HG02588 (cell line): ENCODE data around the gene ADA.
"Not testable (repeated sequence)": the region's sequence is repeated elsewhere in the genome, so short reads cannot be mapped to it uniquely, and the experiment has no call there.

ENCODE experiments used
- ATAC-seq: cut with Tn5 transposase; IDR thresholded peaks from one replicate; pipeline ENCODE4 v1.9.1; 2021; ENCODE audit warnings: mild to moderate bottlenecking, moderate library complexity; ENCODE audit not compliant: unreplicated experiment

ADA gene

DNA sequence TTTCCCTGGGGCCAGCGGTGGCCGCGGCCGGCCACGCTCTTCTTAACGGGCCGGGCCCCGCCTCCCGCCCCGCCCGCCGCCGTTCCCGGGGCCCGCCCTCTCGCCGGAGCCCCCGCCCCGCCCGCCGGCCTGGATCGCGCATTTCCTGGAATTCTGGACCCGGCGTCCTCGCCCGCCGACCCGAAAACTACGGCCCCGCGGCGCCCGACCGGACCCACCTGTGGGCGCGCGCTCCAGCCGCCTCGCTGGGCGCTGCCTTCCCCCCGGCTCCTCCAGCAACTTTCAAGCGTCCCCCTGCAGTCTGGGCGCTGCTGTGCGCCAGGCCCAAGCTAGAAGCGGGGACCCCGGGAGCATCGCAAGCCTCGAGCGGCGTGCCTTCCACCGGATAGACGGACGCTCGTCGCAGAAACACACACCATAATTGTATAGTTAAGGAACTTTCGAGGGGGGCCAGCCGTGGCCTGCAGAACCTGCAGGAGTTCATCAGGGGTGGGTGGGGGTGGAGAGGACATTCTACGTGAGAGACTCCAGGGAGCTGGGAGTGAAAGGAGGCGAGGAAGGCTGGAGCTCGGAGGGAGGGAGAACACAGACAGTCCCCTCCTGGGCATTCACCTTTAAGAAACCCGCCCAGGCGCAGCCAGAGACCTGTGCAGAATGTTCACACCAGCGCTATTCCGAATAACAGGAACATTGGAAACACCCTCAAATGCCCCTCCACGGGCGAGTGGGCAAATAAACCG is at the start of gene ADA:
Gene ADA (minus strand): TSS at position 16 of the 740 bp plus-strand sequence. CDS start 92 bp downstream, outside the sequence.
- peak; percentile 33 for ATAC-seq

DNA sequence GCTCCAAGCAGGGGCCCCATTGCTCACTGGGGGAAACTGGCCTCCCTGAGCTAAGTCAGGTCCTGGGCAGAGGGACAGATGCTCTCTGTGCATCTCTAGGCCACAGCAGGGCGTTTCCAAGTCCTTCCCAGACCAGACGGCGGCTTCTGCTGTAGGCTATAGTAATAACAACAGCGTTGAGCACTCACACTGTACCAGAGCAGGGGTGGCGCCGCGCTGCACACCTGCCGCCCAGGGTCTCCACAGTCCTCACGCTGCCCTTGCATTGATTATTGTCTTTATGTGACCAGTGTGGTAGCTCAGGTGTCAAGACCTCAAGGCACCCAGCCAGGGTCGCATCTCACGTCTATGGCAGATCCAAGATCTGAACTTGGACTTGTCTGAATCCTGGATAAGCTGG is 48.8 kb upstream of the ADA start:
- ATAC-seq, result no peak

DNA sequence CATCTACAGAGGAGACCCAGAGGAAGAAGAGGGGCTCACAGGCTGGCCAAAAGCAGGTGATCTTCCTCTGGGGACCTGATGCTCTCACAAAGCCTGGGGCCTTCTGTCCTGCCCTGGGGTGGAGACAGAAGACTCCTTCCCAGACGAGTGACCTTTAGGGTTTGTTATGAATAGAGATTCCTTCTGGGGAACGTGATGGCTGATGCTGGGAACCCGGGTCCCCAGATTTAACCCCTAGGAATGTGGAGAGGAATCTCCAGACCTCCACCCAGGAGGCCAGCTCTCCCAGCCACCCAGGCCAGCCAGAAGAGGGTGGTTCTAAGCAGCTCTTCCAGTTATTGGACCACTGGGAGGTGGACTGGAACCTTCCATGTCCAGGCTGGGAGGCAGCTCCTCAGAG is 46.9 kb upstream of the ADA start:
- ATAC-seq, result no peak

DNA sequence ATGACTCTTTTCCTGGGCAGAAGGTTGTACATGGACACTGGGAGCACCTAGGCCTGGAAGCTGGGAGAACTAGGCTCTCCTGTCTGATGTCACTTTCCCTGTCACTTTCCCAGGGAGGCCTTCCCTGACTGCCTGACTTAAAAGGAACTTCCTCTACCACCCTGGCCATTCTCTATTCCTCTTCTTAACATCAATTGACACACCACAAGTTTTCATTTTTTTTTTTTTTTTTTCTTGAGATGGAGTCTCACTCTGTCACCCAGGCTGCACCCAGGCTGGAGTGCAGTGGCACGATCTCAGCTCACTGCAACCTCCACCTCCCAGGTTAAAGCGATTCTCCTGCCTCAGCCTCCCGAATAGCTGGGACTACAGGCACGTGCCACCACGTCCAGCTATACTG is 45.5 kb upstream of the ADA start:
- not testable (repeated sequence) for ATAC-seq

DNA sequence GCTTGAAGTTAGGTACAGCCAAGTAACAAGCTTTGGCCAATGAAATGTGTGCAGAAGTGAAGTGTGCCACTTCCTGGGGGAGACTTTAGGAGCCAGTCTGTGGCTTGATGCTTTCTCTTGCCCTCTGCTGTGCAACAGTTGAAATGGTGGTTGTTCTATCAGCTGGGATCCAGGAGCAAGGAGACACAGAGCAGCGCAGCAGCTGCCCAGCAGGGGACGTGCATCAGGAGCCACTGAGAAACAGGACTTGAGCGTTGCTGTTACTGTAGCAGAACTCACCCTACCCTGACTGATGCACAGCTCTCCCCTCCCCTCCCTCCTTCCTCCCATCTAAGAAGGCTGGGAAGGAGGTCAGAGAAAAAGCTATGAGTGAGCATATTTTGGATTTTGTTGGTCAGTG is 44.8 kb upstream of the ADA start:
- no peak for ATAC-seq

DNA sequence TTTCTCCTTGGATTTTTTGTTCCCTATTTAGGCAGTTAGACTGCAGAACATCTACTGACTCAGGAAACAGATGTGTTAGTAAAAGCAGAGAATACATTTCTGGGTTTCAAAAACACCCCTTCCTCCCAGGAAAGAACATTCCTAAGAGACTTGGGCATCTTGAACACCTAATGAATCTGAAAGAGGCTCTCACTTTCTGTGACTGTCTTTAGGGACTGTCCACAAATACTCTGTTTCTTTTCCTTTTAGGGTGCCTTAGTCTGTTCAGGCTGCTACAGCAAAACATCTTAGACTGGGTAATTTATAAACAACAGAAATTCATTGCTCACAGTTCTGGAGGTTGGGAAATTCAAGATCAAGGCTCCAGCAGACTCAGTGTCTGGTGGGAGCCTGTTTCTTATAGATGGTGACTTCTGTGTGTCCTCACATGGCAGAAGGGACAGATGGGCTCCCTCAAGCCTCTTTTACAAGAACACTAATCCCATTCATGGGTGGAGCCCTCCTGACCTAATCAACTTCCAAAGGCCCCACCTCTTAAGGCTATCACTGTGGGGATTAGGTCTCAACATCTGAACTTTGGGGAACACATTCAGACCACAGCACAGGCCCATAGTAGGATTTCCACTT is 44.3 kb upstream of the ADA start:
- no peak for ATAC-seq

DNA sequence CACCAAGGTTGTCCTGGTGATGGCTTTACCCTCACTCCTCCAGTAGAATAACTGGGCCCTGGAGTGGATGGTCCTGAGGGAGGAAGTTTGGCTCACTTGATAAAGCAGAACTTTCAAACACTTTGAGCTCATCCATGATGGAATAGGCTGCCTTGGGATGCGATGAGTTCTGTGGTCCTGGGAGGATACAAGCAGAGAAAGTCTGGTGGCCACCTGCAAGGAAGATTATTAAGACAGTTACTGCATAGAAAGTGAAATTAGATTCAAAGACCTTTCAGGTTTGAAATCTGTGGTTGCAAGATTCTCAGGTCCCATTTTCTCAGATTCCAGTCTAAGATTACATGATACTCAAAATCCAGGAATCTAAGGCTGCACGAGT is 43.8 kb upstream of the ADA start:
- ATAC-seq, result no peak

DNA sequence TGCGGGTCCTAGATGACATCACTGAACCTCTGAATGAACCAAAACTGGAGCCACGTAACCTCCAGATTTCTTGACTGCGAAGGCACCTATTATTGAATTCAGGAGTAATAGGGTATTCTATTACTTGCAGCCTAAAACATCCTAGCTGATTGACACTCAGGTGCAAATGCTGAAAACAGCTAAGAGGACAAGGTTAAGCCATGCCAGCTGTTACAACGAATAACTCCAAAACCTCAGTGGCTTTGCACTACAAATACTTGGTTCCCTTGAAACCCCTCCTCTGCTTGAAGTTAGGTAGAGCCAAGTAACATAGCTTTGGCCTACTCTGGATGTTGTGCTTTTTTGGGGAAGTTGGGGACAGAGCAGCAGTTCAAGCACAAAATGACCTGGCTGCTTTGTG is 42.7 kb upstream of the ADA start:
- no peak for ATAC-seq

DNA sequence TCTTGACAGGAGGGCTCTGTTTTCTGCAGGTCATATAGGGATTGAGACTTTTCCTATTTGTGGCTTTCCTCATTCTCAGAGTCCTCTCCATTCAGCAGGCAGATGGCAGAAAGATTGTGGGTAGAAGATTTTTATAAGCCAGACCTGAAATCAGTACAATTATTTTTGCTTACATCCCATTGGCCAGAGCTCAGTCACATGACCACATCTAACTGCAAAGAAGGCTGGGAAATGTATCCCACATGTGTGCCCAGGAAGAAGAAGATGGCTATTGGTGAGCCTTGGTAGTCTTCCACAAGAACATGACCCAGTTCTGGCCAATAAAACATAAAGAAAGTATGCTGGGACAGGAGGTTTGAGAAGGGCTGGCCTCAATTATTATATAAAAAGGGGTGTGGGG is 42.1 kb upstream of the ADA start:
- ATAC-seq, result no peak

DNA sequence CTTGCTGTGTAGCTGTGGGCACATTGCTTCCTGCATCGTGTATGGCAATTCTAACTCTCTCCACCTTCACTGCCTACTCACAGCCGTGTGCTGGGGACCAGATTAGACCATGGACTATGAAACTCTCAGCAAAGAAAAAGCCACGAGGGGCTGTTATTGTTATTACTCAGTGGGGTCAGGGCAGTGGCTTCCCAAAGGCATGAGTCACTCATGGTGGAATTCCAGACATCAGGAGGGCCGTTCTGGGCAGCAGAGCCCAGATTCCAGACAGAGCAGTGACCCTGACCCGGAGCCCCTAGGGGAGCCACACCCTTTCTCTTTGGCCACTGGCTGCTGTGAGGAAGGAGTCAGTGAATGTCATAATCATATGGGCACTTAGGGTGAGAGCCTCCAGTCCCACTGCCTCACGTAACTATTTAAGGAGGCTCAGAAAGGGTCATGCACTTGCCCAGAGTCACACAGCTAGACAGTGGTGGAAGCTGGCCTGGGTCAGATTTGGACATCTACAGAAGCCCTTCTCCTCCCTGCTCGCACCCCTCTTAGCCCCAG is 41.5 kb upstream of the ADA start:
- no peak for ATAC-seq

DNA sequence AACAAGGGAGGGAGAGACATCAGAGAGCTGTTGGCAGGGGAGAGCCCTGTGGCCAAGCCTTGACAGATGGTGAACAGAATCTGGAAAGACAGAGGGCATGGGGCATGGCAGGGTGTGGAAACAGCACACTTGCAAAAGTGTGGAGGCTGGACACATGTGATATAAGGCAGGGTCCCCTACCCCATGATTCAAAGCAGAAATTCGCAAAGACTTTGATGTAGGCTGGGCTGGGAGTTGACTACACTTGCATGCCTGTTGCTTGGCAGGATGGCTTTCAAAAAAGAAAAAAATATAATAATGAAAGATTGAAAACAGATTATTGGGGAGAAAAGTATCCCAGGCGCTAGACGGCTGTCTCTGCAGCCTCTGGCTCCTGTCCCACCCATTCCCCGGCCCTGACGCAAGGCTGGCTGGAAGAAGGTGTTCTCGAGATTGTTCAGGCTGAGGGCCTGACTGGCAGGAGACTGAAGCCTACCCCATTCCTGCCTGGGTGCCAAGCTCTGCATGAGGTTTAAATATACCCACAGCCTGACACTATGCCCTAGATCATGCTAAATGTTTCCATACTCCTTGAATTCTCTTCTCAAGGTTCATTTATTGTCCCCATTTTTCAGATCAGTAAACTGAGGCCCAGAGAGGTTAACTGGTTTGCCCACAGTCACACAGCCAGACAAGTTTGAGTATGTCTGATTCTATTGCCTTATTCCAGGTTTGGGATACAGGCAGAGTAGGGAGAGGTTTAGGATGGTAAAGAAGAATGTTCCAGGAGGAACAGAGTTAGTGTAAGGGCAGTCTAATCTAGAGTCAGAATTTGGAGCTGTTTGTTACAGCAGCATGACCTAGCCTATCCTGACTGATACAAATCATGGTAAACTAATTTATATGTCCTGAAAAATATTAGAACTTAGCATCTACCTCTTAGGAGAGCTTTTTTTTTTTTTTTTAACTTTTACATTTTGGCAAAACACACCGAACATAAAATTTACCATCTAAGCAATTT is 40.2 kb upstream of the ADA start:
- ATAC-seq, result no peak

DNA sequence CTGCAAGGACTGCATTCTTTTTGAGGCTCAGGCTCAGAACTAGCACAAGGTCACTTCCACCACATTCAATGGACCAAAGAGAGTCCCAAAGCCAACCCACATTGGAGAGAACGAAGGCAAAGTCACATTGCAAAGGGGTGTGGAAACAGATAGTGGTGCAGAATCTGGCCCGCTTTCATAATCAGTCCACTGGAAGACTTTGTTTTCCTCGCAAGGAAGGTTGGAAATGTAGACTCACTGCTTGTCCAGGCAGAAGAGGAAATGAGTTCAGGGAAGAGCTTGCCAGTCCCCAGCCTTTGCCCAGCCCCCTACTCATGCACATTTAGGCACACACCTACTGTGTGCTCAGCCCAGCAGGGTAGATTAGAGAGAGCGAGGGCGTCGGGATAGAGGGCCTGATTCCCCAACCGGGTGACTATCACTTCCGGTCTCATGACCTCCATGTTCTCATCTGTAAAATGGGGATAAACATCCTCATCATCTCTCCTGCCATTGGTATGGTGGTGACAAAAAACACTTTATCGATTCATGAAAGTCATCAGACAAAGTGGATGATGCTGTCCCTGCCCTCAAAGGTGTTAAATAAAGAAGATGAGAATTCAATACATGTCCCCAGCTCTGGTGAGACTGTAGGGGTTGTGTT is 39.4 kb upstream of the ADA start:
- no peak for ATAC-seq

DNA sequence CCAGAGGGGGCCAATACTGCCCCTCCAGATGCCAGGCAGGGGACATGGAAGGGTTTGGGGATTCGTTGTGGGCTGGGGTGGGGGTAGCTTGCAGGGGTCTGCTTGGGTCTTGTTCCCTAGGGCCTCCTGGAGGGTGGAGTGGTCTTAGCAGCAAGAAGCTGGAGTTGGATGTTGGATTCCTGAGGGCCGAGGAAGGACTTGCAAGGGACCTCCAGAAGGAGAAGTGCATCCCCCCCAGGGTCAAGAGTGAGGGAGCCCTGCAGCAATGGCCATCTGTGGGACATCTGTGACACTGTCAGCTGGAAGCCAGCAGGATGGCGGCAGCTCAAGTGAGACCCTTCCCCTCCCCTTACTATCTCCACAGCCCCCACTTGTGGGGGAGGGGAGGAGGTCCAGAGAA is 38.3 kb upstream of the ADA start:
- no peak for ATAC-seq

DNA sequence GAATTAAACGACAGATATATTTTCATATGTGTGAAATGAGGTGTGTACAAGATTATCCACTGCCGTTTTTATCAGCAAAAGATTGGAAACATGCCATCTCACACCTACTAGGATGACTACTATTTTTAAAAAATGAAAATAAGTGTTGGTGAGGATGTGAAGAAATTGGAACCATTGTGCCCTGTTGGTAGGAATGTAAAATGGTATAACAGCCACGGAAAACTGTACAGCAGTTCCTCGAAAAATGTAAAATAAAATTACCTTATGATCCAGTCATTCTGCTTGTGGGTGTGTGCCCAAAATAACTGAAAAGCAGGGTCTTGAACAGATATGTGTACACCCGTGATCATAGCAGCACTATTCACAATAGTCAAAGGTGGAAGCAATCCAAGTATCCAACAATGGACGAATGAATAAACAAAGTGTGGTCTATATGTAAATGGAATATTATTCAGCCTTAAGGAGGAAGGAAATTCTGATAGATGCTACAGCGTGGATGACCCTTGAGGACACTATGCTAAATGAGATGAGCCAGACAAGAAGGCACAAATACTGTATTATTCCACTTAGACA is 36.6 kb upstream of the ADA start:
- ATAC-seq, result no peak

DNA sequence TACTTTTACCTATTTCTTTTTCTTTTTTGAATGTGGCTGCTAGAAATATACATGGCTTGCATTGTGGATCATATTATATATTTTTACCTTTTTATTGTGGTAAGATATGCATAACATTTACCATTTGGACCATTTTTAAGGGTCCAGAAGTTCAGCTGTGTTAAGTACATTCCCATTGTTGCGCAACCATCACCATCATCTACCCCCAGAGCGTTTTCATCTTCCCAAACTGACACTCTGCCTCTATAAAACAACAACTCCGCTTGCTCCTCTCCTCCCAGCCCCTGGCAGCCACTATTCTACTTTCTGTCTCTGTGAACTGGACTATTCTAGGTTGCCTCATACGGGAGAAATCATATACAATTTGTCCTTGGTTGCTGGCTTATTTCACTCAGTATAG is 35.4 kb upstream of the ADA start:
- no peak for ATAC-seq

DNA sequence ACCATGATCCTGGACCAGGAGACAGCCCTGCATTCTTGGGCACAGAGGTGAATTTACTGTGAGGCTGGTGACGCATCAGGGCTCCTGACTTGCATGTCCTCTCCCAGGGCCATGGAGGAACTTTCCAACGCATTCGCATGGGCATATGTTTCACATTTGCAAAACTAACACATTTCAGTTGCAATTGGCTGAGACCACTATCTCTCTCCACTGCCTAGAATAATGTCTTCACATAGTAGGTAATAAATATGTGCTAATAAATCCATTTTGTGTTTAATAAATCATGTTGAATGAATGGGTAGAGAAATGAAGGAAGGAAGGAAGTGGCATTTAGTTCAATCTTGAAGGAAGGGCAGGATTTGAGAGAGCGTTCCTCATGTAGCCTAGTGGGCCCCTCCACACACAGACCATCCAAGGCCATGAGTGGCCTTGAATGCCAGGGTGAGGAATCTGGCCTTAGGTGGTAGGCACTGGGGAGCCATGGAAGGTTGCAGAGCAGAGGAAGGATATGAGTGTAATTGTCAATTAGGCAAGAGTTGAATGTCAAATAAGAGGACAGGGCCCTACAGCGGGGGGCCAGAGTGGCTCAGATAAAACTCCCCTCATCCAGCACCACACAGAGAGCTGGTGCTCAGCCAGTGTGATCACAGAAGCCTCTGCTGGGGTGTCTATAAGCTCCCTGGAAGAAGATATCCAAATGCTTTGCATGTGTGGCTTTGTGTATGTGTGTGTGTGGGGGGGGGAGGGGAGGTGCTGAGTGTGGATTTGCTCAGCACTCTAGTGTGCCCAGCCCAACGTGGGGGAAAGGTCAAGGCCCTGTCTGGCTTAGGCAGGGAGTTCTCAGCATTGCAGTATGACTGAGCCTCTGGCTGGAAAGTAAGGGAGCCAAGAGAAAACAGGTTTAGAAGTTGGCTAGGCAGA is 32.8 kb upstream of the ADA start:
- ATAC-seq, result no peak

DNA sequence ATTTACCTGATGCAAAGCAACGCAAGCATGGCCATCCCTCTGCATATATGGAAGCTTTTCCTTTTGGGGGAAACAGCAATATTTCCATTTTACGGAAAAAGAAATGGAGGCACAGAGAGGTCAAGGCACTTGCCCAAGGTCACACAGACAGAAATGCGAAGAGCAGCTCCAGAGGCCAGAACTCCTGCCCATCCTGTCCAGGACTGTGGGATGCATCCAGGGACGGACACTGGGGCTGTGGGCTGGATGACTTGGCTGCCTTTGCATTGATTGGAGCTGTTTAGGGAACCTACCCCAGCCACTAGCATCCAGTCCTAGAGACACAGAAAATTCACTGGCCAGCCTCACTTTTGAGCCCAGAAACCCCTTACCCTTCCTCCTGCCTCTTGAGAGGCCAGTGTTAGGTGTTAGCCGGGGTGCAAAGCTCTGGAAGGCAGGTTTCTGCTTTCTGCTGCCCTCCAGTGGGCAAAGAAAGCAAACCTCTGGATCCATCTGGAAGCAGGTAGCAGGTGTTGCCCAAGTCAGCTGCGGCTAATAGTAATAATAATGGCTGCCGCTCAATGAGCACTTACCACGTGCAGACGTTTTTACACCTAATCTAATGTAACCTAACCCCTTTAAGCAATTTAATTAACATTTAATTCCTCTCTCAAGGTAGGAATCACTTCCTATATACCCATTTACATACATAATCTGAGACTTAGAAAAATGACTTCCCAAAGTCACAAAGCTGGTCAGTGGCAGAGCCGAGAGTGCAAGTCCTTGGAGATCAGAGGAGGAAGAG is 32.0 kb upstream of the ADA start:
- no peak for ATAC-seq

DNA sequence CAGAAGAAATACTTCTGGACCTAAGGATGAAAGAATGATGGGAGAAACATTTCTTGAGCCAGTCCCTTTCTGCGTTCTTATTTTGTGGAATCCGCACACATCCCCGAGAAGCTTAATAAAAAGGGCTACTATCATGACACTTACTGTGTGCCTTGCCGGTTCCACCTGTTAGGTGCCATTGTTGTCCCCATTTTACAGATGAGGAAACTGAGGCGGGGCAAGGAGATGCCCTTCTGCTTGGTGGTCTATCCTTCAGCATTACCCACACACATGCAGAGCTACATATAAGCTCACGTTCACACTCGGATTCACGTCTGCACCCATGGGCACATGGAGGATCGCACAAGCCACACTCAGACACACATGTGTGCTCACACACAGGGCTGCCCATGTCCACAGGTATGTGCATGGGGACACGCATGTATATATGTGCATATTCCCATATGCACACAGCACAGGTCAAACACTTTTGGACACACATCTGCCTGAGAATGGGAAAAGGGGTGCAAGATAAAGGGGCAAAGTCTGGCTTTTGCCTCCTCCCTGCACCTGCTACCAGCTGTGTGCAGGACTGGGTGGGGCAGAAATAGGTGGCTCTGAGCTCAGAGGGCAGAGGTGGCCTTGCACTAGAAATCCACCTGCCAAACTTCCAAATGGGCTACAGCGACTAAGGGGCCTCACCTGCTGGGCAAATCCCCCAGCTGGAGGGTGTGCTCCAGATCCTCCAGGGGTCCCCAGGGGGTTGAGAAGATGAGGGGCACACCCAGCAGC is 30.5 kb upstream of the ADA start:
- ATAC-seq, result no peak
